ENCODE results near the gene GID8. TPM values are rescaled to one million over a fixed set of nuclear protein-coding genes. Genes with fewer than 3 reads are reported as not detected.

The GID8 gene
- total and polyA plus RNA-seq, 2 of the 13 experiments (the other 11 are each of a cell fraction or from before 2014, with no cell fraction given): 39.6 to 59.8 TPM

- Histone ChIP-seq H3K4me1 (ENCODE audit: insufficient read depth, low read length) (peaks cover 43% of the 10 kb centered on the region), H3K4me3 (replicated peaks in 1 of 3; ENCODE audit: insufficient read depth in 1 of 3, low read depth in 2 of 3, low read length in 3 of 3) (no peak overlapping the region), H3K79me2 (ENCODE audit: insufficient read depth, low read length) (peaks cover 96% of the 10 kb centered on the region), H3K9me3 (ENCODE audit: low read length) (no peaks in the 10 kb centered on the region), H3K27ac (ENCODE audit: extremely low read length, insufficient read depth, low read length) (no peak overlapping the region), H3K27me3 (ENCODE audit: control insufficient read depth in 1 of 2, insufficient read depth in 2 of 2, low read length in 2 of 2) (no peaks in the 10 kb centered on the region), H2AFZ (ENCODE audit: low read length) (no peak overlapping the region), H3K9ac (ENCODE audit: insufficient read depth, low read depth, low read length) (no peak overlapping the region), H3K36me3 (replicated peaks in 1 of 2; ENCODE audit: control insufficient read depth in 1 of 2, insufficient read depth in 2 of 2, low read length in 2 of 2) (peaks cover 61 to 69% of the 10 kb centered on the region in 2 experiments), H3K4me2 (ENCODE audit: low read depth, low read length) (no peak overlapping the region), H4K20me1 (ENCODE audit: insufficient read depth, low read length) (peaks cover 82% of the 10 kb centered on the region)
- POLR2A ChIA-PET: interaction anchor here (3.9 to 6.3 kb wide), 2 partner anchors 26 to 43 kb away, joined by 19 to 54 read pairs; partner anchors contain the start of genes GID8 and SLC17A9
- ATAC-seq (no peak), DNase-seq (ENCODE audit: low spot score) (no peak), FAIRE-seq (no peak)
- WGBS (ENCODE audit: low lambda C conversion rate): 96% methylated on average over 10 of the region's 10 CpGs
- no TSS peak for BruUV-seq (replicated peaks)
- intact Hi-C loops (cut with micrococcal nuclease; ENCODE audit: unreplicated experiment): no loop called here
- CTCF ChIA-PET (ENCODE audit: low intra/inter-chr PET ratio, low total read pairs): no interaction called here
- in situ Hi-C loops (cut with HindIII; ENCODE audit: extremely low pct_ligation_motif_present, low pct_unique_long_range_greater_than_20kb): no loop called here
- TF ChIP-seq UBTF (CRISPR knock-in tag; IDR thresholded peaks at IDR 0.05) (no peak), GATA4 (IDR thresholded peaks at IDR 0.05; ENCODE audit: borderline replicate concordance, low read depth) (no peak), CHCHD3 (CRISPR knock-in tag; IDR thresholded peaks at IDR 0.05) (no peak), ZNF629 (CRISPR knock-in tag; conservative IDR thresholded peaks at IDR 0.05) (no peak), HMGXB4 (CRISPR knock-in tag; IDR thresholded peaks at IDR 0.05; ENCODE audit: borderline replicate concordance in 1 of 2, low read depth in 1 of 2) (no peak), JUNB (CRISPR knock-in tag; IDR thresholded peaks at IDR 0.05; ENCODE audit: borderline replicate concordance) (no peak), BATF2 (CRISPR knock-in tag; IDR thresholded peaks at IDR 0.05) (no peak), ZNF724P (CRISPR knock-in tag; IDR thresholded peaks at IDR 0.05; ENCODE audit: borderline replicate concordance) (0 out of 2 replicates have a peak, but pooled peaks have one; percentile 61), NPAS2 (CRISPR knock-in tag; IDR thresholded peaks at IDR 0.05; ENCODE audit: borderline replicate concordance) (peak; percentile 61; the same call in 1 of the 2 replicates), SIN3B (IDR thresholded peaks at IDR 0.05; ENCODE audit: low read length) (no peak), ATM (IDR thresholded peaks at IDR 0.05; ENCODE audit: borderline replicate concordance) (no peak), CSRNP1 (CRISPR knock-in tag; IDR thresholded peaks at IDR 0.05) (0 out of 2 replicates have a peak, but pooled peaks have one; percentile 32), KMT2B (CRISPR knock-in tag; IDR thresholded peaks at IDR 0.05) (no peak), MEIS1 (CRISPR knock-in tag; IDR thresholded peaks at IDR 0.05; ENCODE audit: borderline replicate concordance) (no peak), PTBP1 (IDR thresholded peaks at IDR 0.05; ENCODE audit: low read depth, low read length, poor library complexity, severe bottlenecking) (no peak), ZNF513 (CRISPR knock-in tag; conservative IDR thresholded peaks at IDR 0.05) (no peak)
Observed at GRCh38 chr20:62911701-62912280, 26.2 kb upstream of the GID8 start.
